Inflammatory macrophage (primary cell): ENCODE measurements around the gene JAZF1.
A peak's percentile ranks its signal among the peaks of the same experiment; 100 is the strongest.

ENCODE experiments used
- DNase-seq, 2 donors: peaks; one replicate each; pipeline ENCODE4 v3.0.0-alpha.2; 2020 to 2022

Gene JAZF1

GRCh38 chr7:28133872-28134271 lies 46.7 kb downstream of the JAZF1 start:
- DNase-seq: no peak

GRCh38 chr7:28132959-28133870 lies 47.4 kb downstream of the JAZF1 start:
- no peak for DNase-seq

GRCh38 chr7:28130277-28130676 lies 50.3 kb downstream of the JAZF1 start:
- DNase-seq: peak in 1 of 2 donors; percentile 9

GRCh38 chr7:28128608-28129007 lies 52.0 kb downstream of the JAZF1 start:
- DNase-seq: no peak

- DNase-seq: peak in 1 of 2 donors; percentile 5
Measured at GRCh38 chr7:28126410-28127041, 54.1 kb downstream of the JAZF1 start.

GRCh38 chr7:28125431-28126409 lies 54.9 kb downstream of the JAZF1 start:
- no peak for DNase-seq

GRCh38 chr7:28124413-28124812 lies 56.2 kb downstream of the JAZF1 start:
- DNase-seq: no peak

GRCh38 chr7:28123752-28124151 lies 56.8 kb downstream of the JAZF1 start:
- no peak for DNase-seq

GRCh38 chr7:28121496-28121895 lies 59.1 kb downstream of the JAZF1 start:
- DNase-seq: no peak

GRCh38 chr7:28116041-28116440 lies 64.6 kb downstream of the JAZF1 start:
- DNase-seq: no peak

GRCh38 chr7:28115261-28115660 lies 65.3 kb downstream of the JAZF1 start:
- DNase-seq: no peak

GRCh38 chr7:28114056-28114455 lies 66.5 kb downstream of the JAZF1 start:
- DNase-seq: no peak

GRCh38 chr7:28112883-28113540 lies 67.6 kb downstream of the JAZF1 start:
- DNase-seq: peak; percentile 72 to 81

- no peak for DNase-seq
Measured at GRCh38 chr7:28112467-28112866, 68.1 kb downstream of the JAZF1 start.

GRCh38 chr7:28112012-28112411 lies 68.6 kb downstream of the JAZF1 start:
- no peak for DNase-seq

GRCh38 chr7:28110427-28111012 lies 70.1 kb downstream of the JAZF1 start:
- no peak for DNase-seq

GRCh38 chr7:28108747-28109146 lies 71.8 kb downstream of the JAZF1 start:
- DNase-seq: no peak

GRCh38 chr7:28107960-28108359 lies 72.6 kb downstream of the JAZF1 start:
- no peak for DNase-seq

GRCh38 chr7:28106321-28106829 lies 74.2 kb downstream of the JAZF1 start:
- no peak for DNase-seq

GRCh38 chr7:28105234-28105633 lies 75.4 kb downstream of the JAZF1 start:
- DNase-seq: no peak

GRCh38 chr7:28104811-28105210 lies 75.8 kb downstream of the JAZF1 start:
- no peak for DNase-seq
